Kidney (tissue), 14 donors: ENCODE data around the gene TRAF1. TPM values are rescaled to one million over a fixed set of nuclear protein-coding genes. Genes with fewer than 3 reads are reported as not detected.

Experiments
- DNase-seq, 5 donors: peaks; one replicate each; pipeline ENCODE4 v3.0.0-alpha.2; 2013 to 2020
- FAIRE-seq: peaks from 2 replicates; lab custom pipeline; 2012; peaks lifted over from hg19 to GRCh38; lab: Jason Lieb, UNC
- H3K27ac ChIP-seq, 2 donors: one replicate each; pipeline ENCODE4 v1.7.0; 2013; ENCODE audit warnings: low read depth in 2 of 2, low read length in 2 of 2, inconsistent platforms in 1 of 2
- H3K27me3 ChIP-seq: one replicate; pipeline ENCODE4 v1.7.1; 2013; ENCODE audit warnings: low read length, inconsistent platforms; ENCODE audit not compliant: control insufficient read depth, insufficient read depth
- H3K36me3 ChIP-seq, 3 donors: one replicate each; pipeline versions ENCODE4 v1.7.0 to v1.7.1; 2013; ENCODE audit warnings: low read length in 3 of 3, control low read depth in 1 of 3, inconsistent platforms in 1 of 3; ENCODE audit not compliant: insufficient read depth in 3 of 3, control insufficient read depth in 2 of 3
- H3K4me1 ChIP-seq, 3 donors: one replicate each; pipeline versions ENCODE4 v1.7.0 to v1.7.1; 2013; ENCODE audit warnings: low read length in 3 of 3, inconsistent platforms in 1 of 3, low read depth in 1 of 3; ENCODE audit not compliant: control insufficient read depth in 2 of 3, insufficient read depth in 2 of 3
- H3K4me3 ChIP-seq, 3 donors: one replicate each; pipeline versions ENCODE4 v1.7.0 to v1.8.1; 2013; ENCODE audit warnings: low read length in 3 of 3, control low read depth in 1 of 3, inconsistent platforms in 1 of 3
- H3K9ac ChIP-seq, 3 donors: one replicate each; pipeline versions ENCODE4 v1.7.0 to v1.7.1; 2013; ENCODE audit warnings: low read length in 3 of 3, control low read depth in 1 of 3, inconsistent platforms in 1 of 3
- H3K9me3 ChIP-seq, 3 donors: one replicate each; pipeline versions ENCODE4 v1.7.0 to v1.7.1; 2013; ENCODE audit warnings: low read length in 3 of 3, control low read depth in 1 of 3, inconsistent platforms in 1 of 3; ENCODE audit not compliant: control insufficient read depth in 2 of 3, insufficient read depth in 1 of 3
- CTCF ChIP-seq: IDR thresholded peaks from 3 replicates; pipeline ENCODE4 v1.5.1; 2012; ENCODE audit warnings: mild to moderate bottlenecking, moderate library complexity, borderline replicate concordance; ENCODE audit not compliant: insufficient read depth; ENCODE audit errors: extremely low read depth
- intact Hi-C: fragments of 100-400 bp; cut with DNase I; formaldehyde crosslinking; loops from one replicate; pipeline ENCODE4 v1.11.1; 2022
- polyA plus RNA-seq: library from polyadenylated mRNA; stranded (reverse); fragments of 350-450 nt; fragmentation: Illumina TruSeq; extraction: RNeasy Lipid Tissue Mini Kit (QIAGEN cat#74804); gene quantifications from one replicate; pipeline ENCODE4 v1.2.3, GENCODE V29; 2014; ENCODE audit warnings: low read depth, low replicate concordance; ENCODE audit not compliant: insufficient read depth
- total RNA-seq: library from RNA; stranded (reverse); fragmentation: NEBNext Ultra II Directional; extraction: Animal tissue kit (Norgen Biotek cat#: 25700); gene quantifications from one replicate; pipeline ENCODE4 v1.2.1, GENCODE V29; 2021
- donor health status: control.
- donor health status: control.
- donor health status: control.
- donor health status: control.
- donor health status: control.
- donor health status: DM: yes; HTN: yes; CAD: no.
- donor health status: Normal renal cell carcinoma (clear cell type).

Gene TRAF1
- total and polyA plus RNA-seq, 2 donors from 2014 or later = 3.1 to 10.9 TPM

GRCh38 chr9:120867676-120868338 is 58.8 kb downstream of the TRAF1 start:
- TF ChIP-seq CTCF = no peak
- peaks cover 0 to 4% (median 3%) of the 10 kb centered on the region in 3 donors for H3K4me1 ChIP-seq
- FAIRE-seq = no peak
- H3K9ac ChIP-seq = no peak overlapping the region
- H3K27me3 ChIP-seq = no peaks in the 10 kb centered on the region
- H3K27ac ChIP-seq = no peak overlapping the region
- H3K36me3 ChIP-seq = no peaks in the 10 kb centered on the region
- H3K9me3 ChIP-seq = no peaks in the 10 kb centered on the region
- DNase-seq = no peak
- peak overlapping the region; percentile 49 to 65 (median 59) for H3K4me3 ChIP-seq
- intact Hi-C loops = no loop called here

- no peak overlapping the region for H3K4me3 ChIP-seq
- H3K4me1 ChIP-seq = peaks cover 0 to 4% (median 3%) of the 10 kb centered on the region in 3 donors
- intact Hi-C loops = no loop called here
- no peak overlapping the region for H3K9ac ChIP-seq
- H3K9me3 ChIP-seq = no peaks in the 10 kb centered on the region
- H3K36me3 ChIP-seq = no peaks in the 10 kb centered on the region
- no peaks in the 10 kb centered on the region for H3K27me3 ChIP-seq
- DNase-seq = no peak
- TF ChIP-seq CTCF = no peak
- FAIRE-seq = no peak
- no peak overlapping the region for H3K27ac ChIP-seq
Observed at GRCh38 chr9:120866651-120867050, 59.9 kb downstream of the TRAF1 start.

GRCh38 chr9:120865809-120866208 is 60.8 kb downstream of the TRAF1 start:
- Histone ChIP-seq H3K36me3 (no peaks in the 10 kb centered on the region), H3K4me1 (peaks cover 0 to 4% (median 3%) of the 10 kb centered on the region in 3 donors), H3K9me3 (no peaks in the 10 kb centered on the region), H3K27ac (no peak overlapping the region), H3K27me3 (no peaks in the 10 kb centered on the region), H3K4me3 (no peak overlapping the region), H3K9ac (no peak overlapping the region)
- FAIRE-seq (no peak), DNase-seq (no peak)
- intact Hi-C loops = no loop called here
- TF ChIP-seq CTCF = no peak
